ENCODE data around the gene CNTNAP5.

Gene CNTNAP5

GRCh38 chr2:124575497-124575896 lies 550.4 kb downstream of the CNTNAP5 start:
- Histone ChIP-seq H3K4me2 (ENCODE audit: low read length, poor library complexity, severe bottlenecking) (no peak overlapping the region), H3K14ac (ENCODE audit: low read length in 2 of 2) (no peak overlapping the region), H3K9ac (ENCODE audit: low read length) (no peak overlapping the region), H3K4me1 (ENCODE audit: control insufficient read depth, insufficient read depth, low read depth, low read length) (no peaks in the 10 kb centered on the region), H2BK5ac (ENCODE audit: low read depth, low read length, poor library complexity, severe bottlenecking) (no peak overlapping the region), H3K18ac (ENCODE audit: low read depth in 1 of 2, low read length in 2 of 2) (no peak overlapping the region), H3K36me3 (ENCODE audit: control insufficient read depth in 1 of 2, insufficient read depth in 2 of 2, low read depth in 1 of 2, low read length in 2 of 2) (no peaks in the 10 kb centered on the region), H2BK120ac (ENCODE audit: low read depth, low read length) (no peak overlapping the region), H3K27ac (ENCODE audit: low read length, poor library complexity, severe bottlenecking) (no peak overlapping the region), H3K23ac (ENCODE audit: low read length in 2 of 2) (no peak overlapping the region), H2BK12ac (ENCODE audit: low read length in 2 of 2) (no peak overlapping the region), H3K4ac (ENCODE audit: low read depth in 1 of 2, low read length in 2 of 2) (no peak overlapping the region), H3K79me1 (replicated peaks; ENCODE audit: low read length, poor library complexity, severe bottlenecking) (no peaks in the 10 kb centered on the region), H3K4me3 (ENCODE audit: insufficient read depth in 1 of 2, low read depth in 1 of 2, low read length in 2 of 2) (no peak overlapping the region), H2BK15ac (ENCODE audit: low read depth, poor library complexity, severe bottlenecking) (no peak overlapping the region), H3K27me3 (ENCODE audit: control insufficient read depth in 1 of 2, insufficient read depth in 1 of 2, low read length in 2 of 2) (no peaks in the 10 kb centered on the region), H4K8ac (ENCODE audit: low read length) (no peak overlapping the region), H2AFZ (ENCODE audit: low read depth, low read length) (no peak overlapping the region), H3K9me3 (ENCODE audit: control insufficient read depth, low read length) (no peaks in the 10 kb centered on the region), H2AK5ac (ENCODE audit: low read length, severe bottlenecking) (no peak overlapping the region), H4K91ac (ENCODE audit: low read length) (no peak overlapping the region)
- WGBS, result 67% methylated on average over 1 of the region's 2 CpGs
- DNase-seq, result no peak

- H3K27ac ChIP-seq (ENCODE audit: low read length, poor library complexity, severe bottlenecking), result no peak overlapping the region
- H3K9ac ChIP-seq (ENCODE audit: low read length), result no peak overlapping the region
- no peak overlapping the region for H3K23ac ChIP-seq (ENCODE audit: low read length in 2 of 2)
- no peak overlapping the region for H3K4me3 ChIP-seq (ENCODE audit: insufficient read depth in 1 of 2, low read depth in 1 of 2, low read length in 2 of 2)
- no peak overlapping the region for H3K14ac ChIP-seq (ENCODE audit: low read length in 2 of 2)
- H4K91ac ChIP-seq (ENCODE audit: low read length), result no peak overlapping the region
- no peak overlapping the region for H2AFZ ChIP-seq (ENCODE audit: low read depth, low read length)
- H2BK12ac ChIP-seq (ENCODE audit: low read length in 2 of 2), result no peak overlapping the region
- WGBS, result 63% methylated on average over 4 of the region's 4 CpGs
- H2BK120ac ChIP-seq (ENCODE audit: low read depth, low read length), result no peak overlapping the region
- H3K4me2 ChIP-seq (ENCODE audit: low read length, poor library complexity, severe bottlenecking), result no peak overlapping the region
- no peaks in the 10 kb centered on the region for H3K27me3 ChIP-seq (ENCODE audit: control insufficient read depth in 1 of 2, insufficient read depth in 1 of 2, low read length in 2 of 2)
- no peak overlapping the region for H3K18ac ChIP-seq (ENCODE audit: low read depth in 1 of 2, low read length in 2 of 2)
- H3K79me1 ChIP-seq (replicated peaks; ENCODE audit: low read length, poor library complexity, severe bottlenecking), result no peaks in the 10 kb centered on the region
- no peak overlapping the region for H2BK5ac ChIP-seq (ENCODE audit: low read depth, low read length, poor library complexity, severe bottlenecking)
- no peak overlapping the region for H3K4ac ChIP-seq (ENCODE audit: low read depth in 1 of 2, low read length in 2 of 2)
- H2AK5ac ChIP-seq (ENCODE audit: low read length, severe bottlenecking), result no peak overlapping the region
- no peaks in the 10 kb centered on the region for H3K9me3 ChIP-seq (ENCODE audit: control insufficient read depth, low read length)
- H3K36me3 ChIP-seq (ENCODE audit: control insufficient read depth in 1 of 2, insufficient read depth in 2 of 2, low read depth in 1 of 2, low read length in 2 of 2), result no peaks in the 10 kb centered on the region
- no peaks in the 10 kb centered on the region for H3K4me1 ChIP-seq (ENCODE audit: control insufficient read depth, insufficient read depth, low read depth, low read length)
- H4K8ac ChIP-seq (ENCODE audit: low read length), result no peak overlapping the region
- no peak for DNase-seq
- H2BK15ac ChIP-seq (ENCODE audit: low read depth, poor library complexity, severe bottlenecking), result no peak overlapping the region
These were observed 555.2 kb downstream of the CNTNAP5 start for GRCh38 chr2:124580263-124580662.

- Histone ChIP-seq H3K79me1 (replicated peaks; ENCODE audit: low read length, poor library complexity, severe bottlenecking) (no peaks in the 10 kb centered on the region), H3K4ac (ENCODE audit: low read depth in 1 of 2, low read length in 2 of 2) (no peak overlapping the region), H2BK15ac (ENCODE audit: low read depth, poor library complexity, severe bottlenecking) (no peak overlapping the region), H3K36me3 (ENCODE audit: control insufficient read depth in 1 of 2, insufficient read depth in 2 of 2, low read depth in 1 of 2, low read length in 2 of 2) (no peaks in the 10 kb centered on the region), H3K23ac (ENCODE audit: low read length in 2 of 2) (no peak overlapping the region), H2BK5ac (ENCODE audit: low read depth, low read length, poor library complexity, severe bottlenecking) (no peak overlapping the region), H3K4me3 (ENCODE audit: insufficient read depth in 1 of 2, low read depth in 1 of 2, low read length in 2 of 2) (no peak overlapping the region), H3K9me3 (ENCODE audit: control insufficient read depth, low read length) (no peaks in the 10 kb centered on the region), H2BK120ac (ENCODE audit: low read depth, low read length) (no peak overlapping the region), H2AK5ac (ENCODE audit: low read length, severe bottlenecking) (no peak overlapping the region), H4K91ac (ENCODE audit: low read length) (no peak overlapping the region), H3K4me2 (ENCODE audit: low read length, poor library complexity, severe bottlenecking) (no peak overlapping the region), H3K18ac (ENCODE audit: low read depth in 1 of 2, low read length in 2 of 2) (no peak overlapping the region), H3K4me1 (ENCODE audit: control insufficient read depth, insufficient read depth, low read depth, low read length) (no peaks in the 10 kb centered on the region), H3K27ac (ENCODE audit: low read length, poor library complexity, severe bottlenecking) (no peak overlapping the region), H4K8ac (ENCODE audit: low read length) (no peak overlapping the region), H3K27me3 (ENCODE audit: control insufficient read depth in 1 of 2, insufficient read depth in 1 of 2, low read length in 2 of 2) (no peaks in the 10 kb centered on the region), H2BK12ac (ENCODE audit: low read length in 2 of 2) (no peak overlapping the region), H3K14ac (ENCODE audit: low read length in 2 of 2) (no peak overlapping the region), H2AFZ (ENCODE audit: low read depth, low read length) (no peak overlapping the region), H3K9ac (ENCODE audit: low read length) (no peak overlapping the region)
- DNase-seq, result no peak
These were observed 557.3 kb downstream of the CNTNAP5 start for GRCh38 chr2:124582387-124582786.

GRCh38 chr2:124584615-124585014 lies 559.5 kb downstream of the CNTNAP5 start:
- no peak overlapping the region for H2BK5ac ChIP-seq (ENCODE audit: low read depth, low read length, poor library complexity, severe bottlenecking)
- H3K4ac ChIP-seq (ENCODE audit: low read depth in 1 of 2, low read length in 2 of 2), result no peak overlapping the region
- no peak overlapping the region for H3K4me2 ChIP-seq (ENCODE audit: low read length, poor library complexity, severe bottlenecking)
- no peak overlapping the region for H3K23ac ChIP-seq (ENCODE audit: low read length in 2 of 2)
- no peak overlapping the region for H2AK5ac ChIP-seq (ENCODE audit: low read length, severe bottlenecking)
- no peaks in the 10 kb centered on the region for H3K4me1 ChIP-seq (ENCODE audit: control insufficient read depth, insufficient read depth, low read depth, low read length)
- no peak overlapping the region for H2AFZ ChIP-seq (ENCODE audit: low read depth, low read length)
- H3K27ac ChIP-seq (ENCODE audit: low read length, poor library complexity, severe bottlenecking), result no peak overlapping the region
- H3K18ac ChIP-seq (ENCODE audit: low read depth in 1 of 2, low read length in 2 of 2), result no peak overlapping the region
- no peaks in the 10 kb centered on the region for H3K79me1 ChIP-seq (replicated peaks; ENCODE audit: low read length, poor library complexity, severe bottlenecking)
- no peak overlapping the region for H3K9ac ChIP-seq (ENCODE audit: low read length)
- H4K8ac ChIP-seq (ENCODE audit: low read length), result no peak overlapping the region
- peaks cover 3% of the 10 kb centered on the region for H3K9me3 ChIP-seq (ENCODE audit: control insufficient read depth, low read length)
- H3K36me3 ChIP-seq (ENCODE audit: control insufficient read depth in 1 of 2, insufficient read depth in 2 of 2, low read depth in 1 of 2, low read length in 2 of 2), result no peaks in the 10 kb centered on the region
- DNase-seq, result no peak
- no peaks in the 10 kb centered on the region for H3K27me3 ChIP-seq (ENCODE audit: control insufficient read depth in 1 of 2, insufficient read depth in 1 of 2, low read length in 2 of 2)
- no peak overlapping the region for H4K91ac ChIP-seq (ENCODE audit: low read length)
- no peak overlapping the region for H2BK15ac ChIP-seq (ENCODE audit: low read depth, poor library complexity, severe bottlenecking)
- no peak overlapping the region for H3K4me3 ChIP-seq (ENCODE audit: insufficient read depth in 1 of 2, low read depth in 1 of 2, low read length in 2 of 2)
- WGBS, result 100% methylated on average over 2 of the region's 4 CpGs
- H2BK12ac ChIP-seq (ENCODE audit: low read length in 2 of 2), result no peak overlapping the region
- H2BK120ac ChIP-seq (ENCODE audit: low read depth, low read length), result no peak overlapping the region
- no peak overlapping the region for H3K14ac ChIP-seq (ENCODE audit: low read length in 2 of 2)
